T-cell (primary cell): ENCODE measurements around the gene CD247. TPM values are rescaled to one million over a fixed set of nuclear protein-coding genes. Genes with fewer than 3 reads are reported as not detected.

Source experiments
- ATAC-seq, 4 experiments: fragments of 200-7000 bp in 3 of 4; fragments of 150-1000 bp in 1 of 4; cut with Tn5 transposase; replicated peaks in 1 of 4; 1 replicate in 3 of 4; 2 replicates in 1 of 4; pipeline ENCODE4 v1.10.0; 2021; ENCODE audit warnings: moderate library complexity in 3 of 4, mild to moderate bottlenecking in 2 of 4, moderate number of reproducible peaks in 1 of 4
- CTCF ChIA-PET, 2 donors: fragments of 300-600 bp; sonication (Branson Sonifier 250); formaldehyde crosslinking; loops; one replicate each; lab custom pipeline; 2022; ENCODE audit warnings: antibody characterized with exemption in 2 of 2; lab: Charles Lee
- POLR2A ChIA-PET, 2 donors: fragments of 300-600 bp; sonication (Branson Sonifier 250); formaldehyde crosslinking; loops; one replicate each; lab custom pipeline; 2022; ENCODE audit warnings: antibody characterized with exemption in 2 of 2; lab: Charles Lee
- DNase-seq, 35 experiments: peaks; one replicate each; pipeline versions ENCODE4 v3.0.0 to v3.0.0-alpha.2; 2013 to 2023
- H3K27ac ChIP-seq: one replicate; pipeline ENCODE4 v1.5.1; 2013; ENCODE audit warnings: low read length
- H3K27me3 ChIP-seq, 2 experiments: replicated peaks in 1 of 2; 1 replicate in 1 of 2; 2 replicates in 1 of 2; pipeline versions ENCODE4 v1.6.1 to v1.7.0; 2013; ENCODE audit warnings: low read length in 1 of 2, mixed read lengths in 1 of 2; ENCODE audit not compliant: control insufficient read depth in 2 of 2, insufficient read depth in 2 of 2; ENCODE audit errors: extremely low read depth in 1 of 2
- H3K36me3 ChIP-seq, 2 donors: 1 replicate in 1 of 2; 2 replicates in 1 of 2; pipeline versions ENCODE4 v1.6.1 to v1.7.0; 2013; ENCODE audit warnings: low read length in 1 of 2; ENCODE audit not compliant: control insufficient read depth in 2 of 2, insufficient read depth in 1 of 2; ENCODE audit errors: extremely low read depth in 1 of 2
- H3K4me1 ChIP-seq, 2 experiments: 1 replicate in 1 of 2; 2 replicates in 1 of 2; pipeline versions ENCODE4 v1.6.1 to v1.7.0; 2013; ENCODE audit warnings: low read length in 2 of 2, mixed read lengths in 1 of 2; ENCODE audit not compliant: insufficient read depth in 2 of 2, control insufficient read depth in 1 of 2; ENCODE audit errors: extremely low read depth in 1 of 2
- H3K4me3 ChIP-seq, 2 donors: 1 replicate in 1 of 2; 2 replicates in 1 of 2; pipeline versions ENCODE4 v1.5.1 to v1.7.0; 2013; ENCODE audit warnings: mild to moderate bottlenecking in 2 of 2, low read length in 1 of 2, moderate library complexity in 1 of 2; ENCODE audit not compliant: control insufficient read depth in 1 of 2; ENCODE audit errors: extremely low read depth in 1 of 2
- H3K9me3 ChIP-seq: 2 replicates; pipeline ENCODE4 v1.7.0; 2013
- H3K27ac Mint-ChIP-seq, 2 donors: one replicate each; pipeline ENCODE4 v1.8.0; 2020 to 2021; ENCODE audit warnings: mild to moderate bottlenecking in 2 of 2, mixed read lengths in 2 of 2
- H3K27me3 Mint-ChIP-seq, 2 donors: one replicate each; pipeline ENCODE4 v1.8.0; 2021 to 2022; ENCODE audit warnings: mixed read lengths in 2 of 2
- H3K36me3 Mint-ChIP-seq: one replicate; pipeline ENCODE4 v1.8.0; 2021; ENCODE audit warnings: mixed read lengths
- H3K4me1 Mint-ChIP-seq, 3 donors: one replicate each; pipeline ENCODE4 v1.8.0; 2020 to 2022; ENCODE audit warnings: mixed read lengths in 3 of 3, mild to moderate bottlenecking in 1 of 3
- H3K4me3 Mint-ChIP-seq, 3 donors: one replicate each; pipeline ENCODE4 v1.8.0; 2020 to 2022; ENCODE audit warnings: mild to moderate bottlenecking in 3 of 3, mixed read lengths in 3 of 3, moderate library complexity in 3 of 3
- H3K9me3 Mint-ChIP-seq, 3 donors: one replicate each; pipeline ENCODE4 v1.8.0; 2020 to 2022; ENCODE audit warnings: mixed read lengths in 3 of 3
- WGBS: methylation state at CpG from one replicate; pipeline ENCODE4 v1.1.5; 2013; ENCODE audit warnings: missing lambda C conversion rate; ENCODE audit not compliant: insufficient coverage; 5-methylcytosine and 5-hydroxymethylcytosine counted together
- total RNA-seq, 35 experiments: library from RNA in 6 of 35; stranded (reverse) in 6 of 35; fragments of 120-200 nt in 1 of 35; gene quantifications; one replicate each; pipeline versions ENCODE4 v1.2.1 to v1.2.4 and lab custom pipeline; 2013 to 2026

CD247 gene
- total RNA-seq, 5 donors from 2014 or later (not counting 1 experiment from before 2014, with no cell fraction given) = 324 to 414 (median 385) TPM

DNA sequence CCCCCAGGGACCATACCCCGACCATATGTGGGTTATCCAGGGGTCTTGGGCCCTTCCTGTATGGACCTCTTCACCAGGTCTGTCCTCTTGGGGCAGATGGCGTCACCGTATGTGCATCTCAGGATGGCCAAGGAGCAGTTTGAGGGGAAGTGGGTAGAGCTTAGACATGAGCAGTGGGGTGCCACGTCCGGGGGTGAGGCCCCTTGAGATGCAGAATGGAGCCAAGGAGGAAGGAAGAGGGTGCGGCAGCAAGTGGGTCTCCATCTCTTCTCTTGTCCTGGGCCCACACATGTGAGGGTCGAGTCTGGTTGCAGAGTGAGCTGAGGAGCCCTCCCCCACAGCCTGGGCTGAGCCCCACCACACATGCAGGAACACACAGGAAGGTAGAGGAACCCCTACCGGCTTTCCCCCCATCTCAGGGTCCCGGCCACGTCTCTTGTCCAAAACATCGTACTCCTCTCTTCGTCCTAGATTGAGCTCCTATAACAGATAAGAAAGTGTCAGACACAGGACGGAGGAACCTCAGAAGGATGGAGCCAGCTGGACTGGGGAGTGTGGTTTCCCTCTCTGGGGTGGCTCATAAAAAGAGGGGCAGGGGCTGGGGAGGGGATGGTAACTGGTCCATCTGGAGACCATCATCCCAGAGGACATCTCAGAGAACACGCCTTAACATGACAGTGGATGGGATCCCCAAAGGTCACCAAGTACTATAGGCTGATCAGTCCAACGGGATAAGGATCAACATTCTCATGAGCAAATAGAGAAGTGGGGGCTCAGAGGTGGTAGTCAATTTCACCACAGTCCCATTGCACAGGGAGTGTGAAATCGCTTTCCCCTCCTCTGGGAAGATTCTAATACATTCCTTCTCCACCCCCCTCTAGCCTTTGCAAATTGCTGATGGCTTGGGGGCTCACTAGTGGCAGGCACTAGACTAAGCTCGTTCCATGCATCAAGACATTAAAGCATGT is 79.9 kb downstream of the CD247 start:
- peaks cover 44% of the 10 kb centered on the region for H3K36me3 Mint-ChIP-seq
- Histone ChIP-seq H3K4me3 (no peak overlapping the region), H3K9me3 (no peaks in the 10 kb centered on the region), H3K27ac (peak overlapping the region; percentile 84), H3K4me1 (peaks cover 58 to 89% of the 10 kb centered on the region in 2 experiments), H3K36me3 (peaks cover 7 to 84% of the 10 kb centered on the region in 2 donors), H3K27me3 (no peaks in the 10 kb centered on the region)
- ChIA-PET CTCF (interaction anchor here (0.5 to 2.0 kb wide), 6 partner anchors 9 to 163 kb away, joined by 3 to 6 read pairs (median 4); no protein-coding TSS in a partner anchor), POLR2A (interaction anchor here (0.5 to 1.2 kb wide), 5 partner anchors 9 to 176 kb away, joined by 3 to 6 read pairs (median 6); partner anchors contain the start of gene CREG1 (in 1 of the 2))
- H3K4me3 Mint-ChIP-seq = peak overlapping the region; percentile 58 to 67 (median 63)
- WGBS = 30% methylated on average over 7 of the region's 17 CpGs
- peaks cover 84 to 91% (median 91%) of the 10 kb centered on the region in 3 donors for H3K4me1 Mint-ChIP-seq
- no peaks in the 10 kb centered on the region for H3K9me3 Mint-ChIP-seq
- DNase-seq (peak in 13 of 35 experiments; percentile 24 to 60 (median 42)), ATAC-seq (peak; percentile 23 to 65 (median 52))
- H3K27me3 Mint-ChIP-seq = no peaks in the 10 kb centered on the region
- peak overlapping the region; percentile 97 to 98 for H3K27ac Mint-ChIP-seq

DNA sequence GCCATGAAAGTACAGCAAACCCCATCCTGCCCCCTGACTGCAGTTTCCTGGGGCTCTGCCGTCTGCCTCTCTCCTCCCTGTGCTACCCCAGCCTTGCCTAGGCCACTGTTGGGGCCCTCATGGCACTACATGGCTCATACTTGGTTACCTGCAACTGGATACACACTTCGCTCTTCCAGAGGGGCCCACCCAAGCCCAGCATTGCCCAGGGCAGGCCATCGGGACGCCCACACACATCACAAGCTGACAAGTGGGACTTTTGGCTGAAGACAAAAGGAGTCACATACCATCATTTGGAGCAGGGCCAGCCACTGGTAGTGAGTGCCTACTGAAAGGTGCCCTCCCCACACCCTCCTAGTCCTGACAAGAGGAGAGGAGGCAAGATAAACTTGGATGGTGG is 82.8 kb downstream of the CD247 start:
- Histone ChIP-seq H3K9me3 (no peaks in the 10 kb centered on the region), H3K36me3 (peaks cover 21 to 94% of the 10 kb centered on the region in 2 donors), H3K27me3 (no peaks in the 10 kb centered on the region), H3K4me1 (peaks cover 45 to 89% of the 10 kb centered on the region in 2 experiments), H3K4me3 (no peak overlapping the region), H3K27ac (peak overlapping the region; percentile 84)
- DNase-seq (no peak), ATAC-seq (no peak)
- POLR2A ChIA-PET = no interaction called here
- no peaks in the 10 kb centered on the region for H3K27me3 Mint-ChIP-seq
- H3K9me3 Mint-ChIP-seq = no peaks in the 10 kb centered on the region
- H3K27ac Mint-ChIP-seq = peak overlapping the region; percentile 97 to 98
- CTCF ChIA-PET = interaction anchor here in 1 of 2 donors (1.0 kb wide), 1 partner anchor 12 kb away, joined by 4 read pairs; no protein-coding TSS in a partner anchor
- H3K4me3 Mint-ChIP-seq = peak overlapping the region in 1 of 3 donors; percentile 63
- H3K36me3 Mint-ChIP-seq = peaks cover 67% of the 10 kb centered on the region
- WGBS = 77% methylated on average over 4 of the region's 4 CpGs
- peaks cover 67 to 84% (median 84%) of the 10 kb centered on the region in 3 donors for H3K4me1 Mint-ChIP-seq

GRCh38 chr1:167434306-167434705 is 84.0 kb downstream of the CD247 start:
- WGBS = 73% methylated on average over 3 of the region's 6 CpGs
- ATAC-seq = no peak
- H3K4me1 Mint-ChIP-seq = peaks cover 63 to 85% (median 83%) of the 10 kb centered on the region in 3 donors

GRCh38 chr1:167433884-167434283 is 84.4 kb downstream of the CD247 start:
- ChIA-PET CTCF (no interaction called here), POLR2A (no interaction called here)
- Mint-ChIP-seq H3K27me3 (no peaks in the 10 kb centered on the region), H3K36me3 (peaks cover 66% of the 10 kb centered on the region), H3K27ac (peak overlapping the region; percentile 73 to 79), H3K4me1 (peaks cover 60 to 85% (median 83%) of the 10 kb centered on the region in 3 donors), H3K4me3 (no peak overlapping the region), H3K9me3 (no peaks in the 10 kb centered on the region)
- Histone ChIP-seq H3K9me3 (no peaks in the 10 kb centered on the region), H3K4me1 (peaks cover 33 to 89% of the 10 kb centered on the region in 2 experiments), H3K27me3 (no peaks in the 10 kb centered on the region), H3K4me3 (no peak overlapping the region), H3K27ac (peak overlapping the region; percentile 27), H3K36me3 (peaks cover 23 to 89% of the 10 kb centered on the region in 2 donors)
- ATAC-seq = no peak
- DNase-seq = peak in 1 of 35 experiments; percentile 15
- WGBS = 93% methylated on average over 5 of the region's 6 CpGs

More at GRCh38 chr1:167434306-167434705, 84.0 kb downstream of the CD247 start:
- H3K27ac Mint-ChIP-seq = peak overlapping the region; percentile 73 to 79
- Histone ChIP-seq H3K27ac (peak overlapping the region; percentile 27), H3K36me3 (peaks cover 23 to 94% of the 10 kb centered on the region in 2 donors), H3K4me1 (peaks cover 35 to 89% of the 10 kb centered on the region in 2 experiments), H3K27me3 (no peaks in the 10 kb centered on the region), H3K9me3 (no peaks in the 10 kb centered on the region), H3K4me3 (no peak overlapping the region)
- no peaks in the 10 kb centered on the region for H3K27me3 Mint-ChIP-seq
- no peak overlapping the region for H3K4me3 Mint-ChIP-seq
- peaks cover 66% of the 10 kb centered on the region for H3K36me3 Mint-ChIP-seq
- H3K9me3 Mint-ChIP-seq = no peaks in the 10 kb centered on the region
- ChIA-PET CTCF (no interaction called here), POLR2A (no interaction called here)
- no peak for DNase-seq

GRCh38 chr1:167432780-167433179 is 85.5 kb downstream of the CD247 start:
- H3K27me3 ChIP-seq = no peaks in the 10 kb centered on the region
- DNase-seq (no peak), ATAC-seq (no peak)
- no peaks in the 10 kb centered on the region for H3K27me3 Mint-ChIP-seq
- ChIA-PET POLR2A (interaction anchor here in 1 of 2 donors (0.6 kb wide), 1 partner anchor 19 kb away, joined by 3 read pairs; no protein-coding TSS in a partner anchor), CTCF (interaction anchor here in 1 of 2 donors (1.5 kb wide), 1 partner anchor 9 kb away, joined by 4 read pairs; no protein-coding TSS in a partner anchor)
- peaks cover 49 to 85% (median 81%) of the 10 kb centered on the region in 3 donors for H3K4me1 Mint-ChIP-seq
- peaks cover 23 to 79% of the 10 kb centered on the region in 2 donors for H3K36me3 ChIP-seq
- H3K9me3 ChIP-seq = no peaks in the 10 kb centered on the region
- H3K27ac ChIP-seq = peak overlapping the region; percentile 64
- peak overlapping the region; percentile 73 to 79 for H3K27ac Mint-ChIP-seq
- no peak overlapping the region for H3K4me3 ChIP-seq
- WGBS = 92% methylated on average over 2 of the region's 7 CpGs
- no peaks in the 10 kb centered on the region for H3K9me3 Mint-ChIP-seq
- H3K36me3 Mint-ChIP-seq = peaks cover 59% of the 10 kb centered on the region
- peaks cover 22 to 79% of the 10 kb centered on the region in 2 experiments for H3K4me1 ChIP-seq
- no peak overlapping the region for H3K4me3 Mint-ChIP-seq
